H1 (cell line): Measurements from ENCODE around the gene CLEC16A. TPM values are rescaled to one million over a fixed set of nuclear protein-coding genes. Genes with fewer than 3 reads are reported as not detected.

ENCODE experiments used
- CTCF ChIA-PET: fragments of 300-600 bp; sonication (Branson Sonifier 250); formaldehyde crosslinking; loops from one replicate; lab custom pipeline; 2021; ENCODE audit not compliant: partially characterized antibody; lab: Charles Lee
- POLR2A ChIA-PET: fragments of 300-600 bp; sonication (Branson Sonifier 250); formaldehyde crosslinking; loops from one replicate; lab custom pipeline; 2021; ENCODE audit warnings: inconsistent platforms; ENCODE audit not compliant: partially characterized antibody; lab: Charles Lee
- DNase-seq, 2 experiments: peaks; one replicate each; pipeline versions ENCODE4 v3.0.0 to v3.0.0-alpha.2; 2010 to 2022; ENCODE audit warnings: low spot score in 2 of 2, low read depth in 1 of 2, mixed read lengths in 1 of 2
- FAIRE-seq: peaks from 2 replicates; lab custom pipeline; 2011; peaks lifted over from hg19 to GRCh38; lab: Jason Lieb, UNC
- H2AFZ ChIP-seq: 2 replicates; pipeline ENCODE4 v1.8.1; 2012; ENCODE audit warnings: low read length, inconsistent platforms
- H2AK5ac ChIP-seq: 2 replicates; pipeline ENCODE4 v1.6.1; 2013; ENCODE audit warnings: low read depth, low read length
- H2BK120ac ChIP-seq: replicated peaks from 2 replicates; pipeline ENCODE3; 2013; ENCODE audit warnings: low read depth, low read length, inconsistent platforms
- H2BK12ac ChIP-seq: 2 replicates; pipeline ENCODE4 v1.6.1; 2013; ENCODE audit warnings: low read depth, low read length
- H2BK15ac ChIP-seq: 2 replicates; pipeline ENCODE4 v1.6.1; 2013; ENCODE audit warnings: low read length
- H2BK20ac ChIP-seq: 2 replicates; pipeline ENCODE4 v1.6.1; 2013; ENCODE audit warnings: low read length
- H2BK5ac ChIP-seq: 2 replicates; pipeline ENCODE4 v1.6.1; 2013; ENCODE audit warnings: low read depth, low read length
- H3K14ac ChIP-seq: 2 replicates; pipeline ENCODE4 v1.6.1; 2013; ENCODE audit warnings: inconsistent platforms; ENCODE audit not compliant: insufficient read length
- H3K18ac ChIP-seq: 2 replicates; pipeline ENCODE4 v1.6.1; 2013; ENCODE audit warnings: low read length; ENCODE audit errors: extremely low read depth
- H3K23ac ChIP-seq: 2 replicates; pipeline ENCODE4 v1.6.1; 2013; ENCODE audit warnings: inconsistent platforms; ENCODE audit not compliant: insufficient read length
- H3K23me2 ChIP-seq: 2 replicates; pipeline ENCODE4 v1.6.1; 2013; ENCODE audit warnings: low read depth, low read length
- H3K27ac ChIP-seq: 2 replicates; pipeline ENCODE4 v1.6.1; 2011; ENCODE audit warnings: low read depth, low read length, inconsistent platforms
- H3K27me3 ChIP-seq, 4 experiments: replicated peaks in 1 of 4; 1 replicate in 1 of 4; 2 replicates in 3 of 4; pipeline versions ENCODE4 v1.6.1 to v1.8.1; 2011 to 2013; ENCODE audit warnings: low read length in 3 of 4, mild to moderate bottlenecking in 3 of 4, inconsistent platforms in 2 of 4, mixed read lengths in 2 of 4, moderate library complexity in 1 of 4; ENCODE audit not compliant: control insufficient read depth in 3 of 4, insufficient read depth in 3 of 4; ENCODE audit errors: extremely low read depth in 1 of 4
- H3K36me3 ChIP-seq, 4 experiments: 2 replicates each; pipeline versions ENCODE4 v1.6.1 to v1.8.1; 2011 to 2013; ENCODE audit warnings: mild to moderate bottlenecking in 4 of 4, low read length in 3 of 4, moderate library complexity in 2 of 4, control low read depth in 1 of 4, inconsistent platforms in 1 of 4; ENCODE audit not compliant: insufficient read depth in 4 of 4, control insufficient read depth in 2 of 4
- H3K4ac ChIP-seq: replicated peaks from 2 replicates; pipeline ENCODE3; 2013; ENCODE audit warnings: low read length, low read depth, mixed read lengths, inconsistent platforms; ENCODE audit not compliant: insufficient read length
- H3K4me1 ChIP-seq, 4 experiments: replicated peaks in 1 of 4; 1 replicate in 1 of 4; 2 replicates in 3 of 4; pipeline versions ENCODE4 v1.6.1 to v1.8.1; 2011 to 2013; ENCODE audit warnings: low read length in 3 of 4, inconsistent platforms in 2 of 4, mixed read lengths in 1 of 4; ENCODE audit not compliant: insufficient read depth in 4 of 4, control insufficient read depth in 3 of 4
- H3K4me2 ChIP-seq, 2 experiments: 2 replicates each; pipeline versions ENCODE4 v1.6.1 to v1.8.1; 2011 to 2013; ENCODE audit warnings: low read depth in 2 of 2, low read length in 2 of 2, control low read depth in 1 of 2, inconsistent platforms in 1 of 2, mild to moderate bottlenecking in 1 of 2; ENCODE audit not compliant: insufficient read depth in 1 of 2
- H3K4me3 ChIP-seq, 4 experiments: fragments of 200-600, 300-600 bp in 1 of 4; sonication (generic), shearing (Covaris generic), sonication (Bioruptor Twin) in 1 of 4; 2 replicates each; pipeline versions ENCODE4 v1.5.1 to v1.8.1; 2011 to 2016; ENCODE audit warnings: low read length in 4 of 4, low read depth in 3 of 4, control low read depth in 2 of 4, inconsistent platforms in 2 of 4, mild to moderate bottlenecking in 2 of 4, mixed read lengths in 1 of 4, moderate library complexity in 1 of 4; ENCODE audit not compliant: insufficient read depth in 2 of 4; ENCODE audit errors: extremely low read depth in 1 of 4
- H3K56ac ChIP-seq: replicated peaks from 2 replicates; pipeline ENCODE3; 2013; ENCODE audit warnings: low read depth, mild to moderate bottlenecking, mixed read lengths, low read length, inconsistent platforms; ENCODE audit not compliant: insufficient read length
- H3K79me1 ChIP-seq: 2 replicates; pipeline ENCODE4 v1.6.1; 2013; ENCODE audit warnings: low read depth, low read length, control low read depth
- H3K79me2 ChIP-seq, 2 experiments: 2 replicates each; pipeline versions ENCODE4 v1.6.1 to v1.8.1; 2012 to 2013; ENCODE audit warnings: low read length in 2 of 2, mild to moderate bottlenecking in 2 of 2, inconsistent platforms in 1 of 2; ENCODE audit not compliant: insufficient read depth in 2 of 2, control insufficient read depth in 1 of 2
- H3K9ac ChIP-seq, 4 experiments: replicated peaks in 1 of 4; 1 replicate in 1 of 4; 2 replicates in 3 of 4; pipeline versions ENCODE4 v1.6.1 to v1.8.1; 2011 to 2013; ENCODE audit warnings: low read depth in 3 of 4, low read length in 3 of 4, control low read depth in 2 of 4, mild to moderate bottlenecking in 2 of 4, moderate library complexity in 2 of 4, inconsistent platforms in 1 of 4; ENCODE audit errors: extremely low read depth in 1 of 4
- H3K9me3 ChIP-seq, 2 experiments: 2 replicates each; pipeline versions ENCODE4 v1.6.1 to v1.8.1; 2012 to 2013; ENCODE audit warnings: mild to moderate bottlenecking in 2 of 2, moderate library complexity in 2 of 2, control low read depth in 1 of 2, inconsistent platforms in 1 of 2, low read depth in 1 of 2, low read length in 1 of 2, mixed read lengths in 1 of 2; ENCODE audit not compliant: insufficient read depth in 2 of 2
- H4K20me1 ChIP-seq, 2 experiments: replicated peaks in 1 of 2; 2 replicates each; pipeline versions ENCODE3 to v1.8.1; 2011 to 2013; ENCODE audit warnings: inconsistent platforms in 2 of 2, low read length in 2 of 2, mild to moderate bottlenecking in 1 of 2; ENCODE audit not compliant: insufficient read depth in 2 of 2, control insufficient read depth in 1 of 2
- H4K5ac ChIP-seq: 2 replicates; pipeline ENCODE4 v1.6.1; 2013; ENCODE audit warnings: low read length, low read depth, mixed read lengths, inconsistent platforms; ENCODE audit not compliant: insufficient read length
- H4K8ac ChIP-seq: 2 replicates; pipeline ENCODE4 v1.8.0; 2013; ENCODE audit warnings: mild to moderate bottlenecking, moderate library complexity, low read length, inconsistent platforms; ENCODE audit not compliant: insufficient read depth; ENCODE audit errors: extremely low read depth
- H4K91ac ChIP-seq: replicated peaks from 2 replicates; pipeline ENCODE3; 2013; ENCODE audit warnings: low read length, mixed read lengths, inconsistent platforms; ENCODE audit not compliant: insufficient read length
- BACH1 ChIP-seq: IDR thresholded peaks from 2 replicates; pipeline ENCODE4 v1.6.1; 2012; ENCODE audit warnings: low read length, improper control_type of control experiment
- CHD1 ChIP-seq: IDR thresholded peaks from 2 replicates; pipeline ENCODE4 v1.6.1; 2012; ENCODE audit warnings: low read depth, low read length, improper control_type of control experiment
- GTF2F1 ChIP-seq: IDR thresholded peaks from 2 replicates; pipeline ENCODE4 v1.6.1; 2012; ENCODE audit warnings: low read depth, low read length, improper control_type of control experiment, borderline replicate concordance
- HDAC2 ChIP-seq, 2 experiments: fragments of 300-600 bp in 1 of 2; sonication (generic) in 1 of 2; IDR thresholded peaks; 2 replicates each; pipeline ENCODE4 v1.6.1; 2011 to 2012; ENCODE audit warnings: low read depth in 2 of 2, low read length in 2 of 2, mild to moderate bottlenecking in 2 of 2, moderate library complexity in 2 of 2, borderline replicate concordance in 1 of 2, inconsistent platforms in 1 of 2
- JUN ChIP-seq: IDR thresholded peaks from 2 replicates; pipeline ENCODE4 v1.6.1; 2011; ENCODE audit warnings: low read depth, mild to moderate bottlenecking, improper control_type of control experiment, low read length
- SP4 ChIP-seq: IDR thresholded peaks from 2 replicates; pipeline ENCODE4 v1.6.1; 2012; ENCODE audit warnings: low read length, inconsistent platforms
- WGBS, 2 experiments: shearing (Covaris generic) in 1 of 2; methylation state at CpG; one replicate each; pipeline versions ENCODE4 v1.1.6 to v1.1.7; 2013 to 2015; ENCODE audit warnings: low lambda C conversion rate in 2 of 2, mixed read lengths in 2 of 2, inconsistent platforms in 1 of 2, low coverage in 1 of 2, missing lambda C conversion rate in 1 of 2; ENCODE audit not compliant: insufficient replicate concordance in 2 of 2, insufficient coverage in 1 of 2, insufficient read length in 1 of 2; ENCODE audit errors: extremely low coverage in 1 of 2, missing lambda C conversion rate in 1 of 2; 5-methylcytosine and 5-hydroxymethylcytosine counted together
- polyA plus RNA-seq, 7 experiments: library from polyadenylated mRNA; depleted of rRNA in 3 of 7; stranded (reverse) in 5 of 7; unstranded in 2 of 7; fragments of >200 nt in 5 of 7; fragments of 200-250 nt in 2 of 7; gene quantifications; 1 replicate in 5 of 7; 2 replicates in 1 of 7; 4 replicates in 1 of 7; pipeline versions ENCODE4 v1.2.1 to v1.2.3, GENCODE V29; 2011 to 2013; ENCODE audit warnings: missing spikeins in 2 of 7, mixed read lengths in 2 of 7
- total RNA-seq: library from RNA; stranded (reverse); fragmentation: NEBNext Ultra II Directional; extraction: Animal tissue kit (Norgen Biotek cat#: 25700); gene quantifications from 2 replicates; pipeline ENCODE4 v1.2.1, GENCODE V29; 2021
- TF ChIP-seq, protein P1 (sequence below), 3 experiments: IDR thresholded peaks; 1 replicate in 2 of 3; 2 replicates in 1 of 3; pipeline versions ENCODE4 v1.5.1 to v1.6.1; 2011; ENCODE audit warnings: low read length in 3 of 3, mild to moderate bottlenecking in 3 of 3, inconsistent platforms in 2 of 3, low read depth in 1 of 3, moderate library complexity in 1 of 3; ENCODE audit not compliant: insufficient read depth in 1 of 3; ENCODE audit errors: control extremely low read depth in 1 of 3
- TF ChIP-seq, protein P2 (sequence below): IDR thresholded peaks from 2 replicates; pipeline ENCODE4 v1.6.1; 2011; ENCODE audit warnings: low read length, improper control_type of control experiment

Gene CLEC16A
- total and polyA plus RNA-seq, 2 of the 8 experiments (the other 6 are each of a cell fraction or from before 2014, with no cell fraction given) = 7.6 to 19.3 TPM

DNA sequence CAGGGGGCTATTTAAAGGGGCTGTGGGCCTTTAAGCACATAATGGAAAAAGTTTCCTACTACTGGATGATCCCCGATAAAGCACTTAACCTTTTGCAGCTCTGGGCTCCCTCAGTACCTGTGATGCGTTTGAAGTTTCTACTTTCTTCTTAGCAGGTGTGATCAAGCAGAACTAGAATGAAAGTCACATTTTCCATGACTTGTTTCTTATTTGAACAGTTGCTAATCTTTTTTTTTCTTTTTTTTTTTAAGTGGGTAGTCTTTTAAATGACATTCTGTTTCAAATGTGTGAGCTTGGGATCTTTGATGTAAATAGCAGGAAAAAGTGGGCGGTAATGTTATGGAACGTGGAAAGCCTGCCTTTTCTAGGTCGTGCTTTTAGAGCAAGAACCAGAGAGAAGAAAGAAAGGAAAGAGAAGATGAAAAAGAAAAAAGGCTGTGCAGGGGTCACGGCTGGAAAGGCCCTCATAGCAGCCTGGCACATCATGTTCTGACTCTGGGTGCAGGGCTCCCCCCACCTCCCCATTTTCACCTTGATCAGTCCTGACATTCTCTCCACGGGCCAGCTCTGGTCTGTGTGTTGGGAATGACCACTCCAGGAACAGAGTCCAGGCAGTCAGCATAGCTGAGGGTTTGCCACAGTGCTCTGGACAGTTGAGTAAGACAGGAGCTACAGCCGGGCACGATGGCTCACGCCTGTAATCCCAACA is 150.6 kb downstream of the CLEC16A start:
- CTCF ChIA-PET = interaction anchor here (0.8 to 1.6 kb wide), 7 partner anchors 12 to 162 kb away, joined by 3 to 4 read pairs (median 3); no protein-coding TSS in a partner anchor
- no peaks in the 10 kb centered on the region for H3K9me3 ChIP-seq
- H2AK5ac ChIP-seq = no peak overlapping the region

More for the DNA sequence above, 150.6 kb downstream of the CLEC16A start:
- Histone ChIP-seq H3K4me1 (no peaks in the 10 kb centered on the region; a peak in 1 of 7 replicates), H2AFZ (no peak overlapping the region), H2BK120ac (no peak overlapping the region), H3K18ac (no peak overlapping the region), H3K4me3 (no peak overlapping the region), H4K5ac (no peak overlapping the region), H3K27ac (no peak overlapping the region), H2BK12ac (no peak overlapping the region), H3K36me3 (no peaks in the 10 kb centered on the region), H4K20me1 (no peaks in the 10 kb centered on the region), H3K9ac (no peak overlapping the region), H3K23me2 (no peaks in the 10 kb centered on the region), H4K8ac (no peak overlapping the region), H3K79me1 (no peaks in the 10 kb centered on the region)
- DNase-seq = no peak
- POLR2A ChIA-PET = interaction anchor here (1.1 to 1.3 kb wide), 2 partner anchors 38 to 86 kb away, joined by 3 to 4 read pairs; no protein-coding TSS in a partner anchor
- no peak for FAIRE-seq
- TF ChIP-seq SP4 = no peak
- TF ChIP-seq BACH1 = no peak
- TF ChIP-seq, protein P1, sequence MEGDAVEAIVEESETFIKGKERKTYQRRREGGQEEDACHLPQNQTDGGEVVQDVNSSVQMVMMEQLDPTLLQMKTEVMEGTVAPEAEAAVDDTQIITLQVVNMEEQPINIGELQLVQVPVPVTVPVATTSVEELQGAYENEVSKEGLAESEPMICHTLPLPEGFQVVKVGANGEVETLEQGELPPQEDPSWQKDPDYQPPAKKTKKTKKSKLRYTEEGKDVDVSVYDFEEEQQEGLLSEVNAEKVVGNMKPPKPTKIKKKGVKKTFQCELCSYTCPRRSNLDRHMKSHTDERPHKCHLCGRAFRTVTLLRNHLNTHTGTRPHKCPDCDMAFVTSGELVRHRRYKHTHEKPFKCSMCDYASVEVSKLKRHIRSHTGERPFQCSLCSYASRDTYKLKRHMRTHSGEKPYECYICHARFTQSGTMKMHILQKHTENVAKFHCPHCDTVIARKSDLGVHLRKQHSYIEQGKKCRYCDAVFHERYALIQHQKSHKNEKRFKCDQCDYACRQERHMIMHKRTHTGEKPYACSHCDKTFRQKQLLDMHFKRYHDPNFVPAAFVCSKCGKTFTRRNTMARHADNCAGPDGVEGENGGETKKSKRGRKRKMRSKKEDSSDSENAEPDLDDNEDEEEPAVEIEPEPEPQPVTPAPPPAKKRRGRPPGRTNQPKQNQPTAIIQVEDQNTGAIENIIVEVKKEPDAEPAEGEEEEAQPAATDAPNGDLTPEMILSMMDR (IDR thresholded peaks at IDR 0.05; ENCODE audit: control extremely low read depth in 1 of 3, insufficient read depth in 1 of 3, low read depth in 1 of 3, low read length in 3 of 3) = no peak
- TF ChIP-seq GTF2F1 = no peak
- TF ChIP-seq, protein P2, sequence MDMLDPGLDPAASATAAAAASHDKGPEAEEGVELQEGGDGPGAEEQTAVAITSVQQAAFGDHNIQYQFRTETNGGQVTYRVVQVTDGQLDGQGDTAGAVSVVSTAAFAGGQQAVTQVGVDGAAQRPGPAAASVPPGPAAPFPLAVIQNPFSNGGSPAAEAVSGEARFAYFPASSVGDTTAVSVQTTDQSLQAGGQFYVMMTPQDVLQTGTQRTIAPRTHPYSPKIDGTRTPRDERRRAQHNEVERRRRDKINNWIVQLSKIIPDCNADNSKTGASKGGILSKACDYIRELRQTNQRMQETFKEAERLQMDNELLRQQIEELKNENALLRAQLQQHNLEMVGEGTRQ = no peak
- no peak for TF ChIP-seq JUN
- no peak for TF ChIP-seq CHD1
- TF ChIP-seq HDAC2 (IDR thresholded peaks at IDR 0.05; ENCODE audit: borderline replicate concordance in 1 of 2, low read depth in 2 of 2, low read length in 2 of 2) = no peak
- TF ChIP-seq, all 59 proteins: peak for 0
- Histone ChIP-seq H3K79me2 (no peaks in the 10 kb centered on the region), H2BK5ac (no peak overlapping the region), H3K23ac (no peak overlapping the region), H2BK20ac (no peak overlapping the region), H3K27me3 (no peaks in the 10 kb centered on the region), H3K14ac (no peak overlapping the region), H3K4ac (no peak overlapping the region), H2BK15ac (no peak overlapping the region), H3K56ac (no peak overlapping the region), H4K91ac (no peak overlapping the region), H3K4me2 (no peak overlapping the region)
- 91% methylated on average over 10 of the region's 10 CpGs; no CpG with 5 or more reads in 1 of the 2 experiments for WGBS, 2 experiments
